Activated CD4-positive, alpha-beta memory T cell treated with anti-CD3 and anti-CD28 coated beads for 36 hours (primary cell): ENCODE results near the gene ZNF639. TPM values are rescaled to one million over a fixed set of nuclear protein-coding genes. Genes with fewer than 3 reads are reported as not detected.
A peak's percentile ranks its signal among the peaks of the same experiment; 100 is the strongest.

Source experiments
- CTCF ChIA-PET: fragments of 350-600 bp; sonication (Branson Sonifier 250); formaldehyde crosslinking; loops from one replicate; lab custom pipeline; 2021; ENCODE audit warnings: antibody characterized with exemption, inconsistent platforms; lab: Charles Lee
- POLR2A ChIA-PET: fragments of 350-600 bp; sonication (Branson Sonifier 250); formaldehyde crosslinking; loops from one replicate; lab custom pipeline; 2021; ENCODE audit warnings: antibody characterized with exemption; lab: Charles Lee
- DNase-seq: peaks from one replicate; pipeline ENCODE4 v3.0.0-alpha.2; 2020
- H3K27ac Mint-ChIP-seq: one replicate; pipeline ENCODE4 v1.8.0; 2021; ENCODE audit warnings: mixed read lengths
- H3K27me3 Mint-ChIP-seq: one replicate; pipeline ENCODE4 v1.8.0; 2021; ENCODE audit warnings: mixed read lengths
- H3K36me3 Mint-ChIP-seq: one replicate; pipeline ENCODE4 v1.8.0; 2021; ENCODE audit warnings: mixed read lengths
- H3K4me1 Mint-ChIP-seq: one replicate; pipeline ENCODE4 v1.8.0; 2021; ENCODE audit warnings: low read depth, mixed read lengths
- H3K4me3 Mint-ChIP-seq: one replicate; pipeline ENCODE4 v1.8.0; 2021; ENCODE audit warnings: mild to moderate bottlenecking, mixed read lengths
- H3K9me3 Mint-ChIP-seq: one replicate; pipeline ENCODE4 v1.8.0; 2021; ENCODE audit warnings: mixed read lengths
- intact Hi-C: fragments of 100-400 bp; cut with micrococcal nuclease; formaldehyde crosslinking; loops from one replicate; pipeline ENCODE4 v1.15.1; 2023
- total RNA-seq, 2 experiments: library from RNA; stranded (reverse); gene quantifications; one replicate each; pipeline ENCODE4 v1.2.3, GENCODE V29; 2021

The ZNF639 gene
- total RNA-seq, 2 experiments from 2014 or later: 23.5 to 25.0 TPM

- H3K4me3 Mint-ChIP-seq: peak overlapping the region; percentile 77
- H3K27me3 Mint-ChIP-seq: no peaks in the 10 kb centered on the region
- peaks cover 28% of the 10 kb centered on the region for H3K4me1 Mint-ChIP-seq
These were observed 1.1 kb upstream of the ZNF639 start for GRCh38 chr3:179321668-179322285.

GRCh38 chr3:179323197-179324110 is 623 bp downstream of the ZNF639 start:
- Mint-ChIP-seq H3K27ac (peak overlapping the region; percentile 93), H3K4me1 (peaks cover 32% of the 10 kb centered on the region), H3K4me3 (peak overlapping the region; percentile 90), H3K27me3 (no peaks in the 10 kb centered on the region), H3K9me3 (no peaks in the 10 kb centered on the region), H3K36me3 (peaks cover 16% of the 10 kb centered on the region)
- ChIA-PET CTCF (interaction anchor here (0.8 to 1.4 kb wide), 4 partner anchors 28 to 308 kb away, joined by 3 to 5 read pairs (median 4); partner anchors contain the start of gene PIK3CA), POLR2A (interaction anchor here (0.6 to 2.4 kb wide), 7 partner anchors 13 to 252 kb away, joined by 3 to 11 read pairs (median 4); partner anchors contain the start of genes ACTL6A, MFN1, PIK3CA and ZMAT3)
- DNase-seq: peak; percentile 71
- intact Hi-C loops: loop anchor here (1.0 to 5.0 kb wide), 7 partner anchors 24 to 308 kb away; partner anchors contain the start of genes ACTL6A, MFN1, MRPL47 and NDUFB5

More at GRCh38 chr3:179321668-179322285, 1.1 kb upstream of the ZNF639 start:
- Mint-ChIP-seq H3K36me3 (peaks cover 11% of the 10 kb centered on the region), H3K27ac (peak overlapping the region; percentile 65), H3K9me3 (no peaks in the 10 kb centered on the region)
- CTCF ChIA-PET: interaction anchor here (0.8 to 2.3 kb wide), 13 partner anchors 9 to 306 kb away, joined by 3 to 24 read pairs (median 4); partner anchors contain the start of genes PIK3CA and ZMAT3
- intact Hi-C loops: loop anchor here (1.0 to 5.0 kb wide), 4 partner anchors 59 to 251 kb away; partner anchors contain the start of gene ZMAT3
- DNase-seq: peak; percentile 47
- POLR2A ChIA-PET: interaction anchor here (1.0 kb wide), 1 partner anchor 155 kb away, joined by 3 read pairs; no protein-coding TSS in a partner anchor

GRCh38 chr3:179324270-179324754 is 1.5 kb downstream of the ZNF639 start:
- ChIA-PET POLR2A (interaction anchor here (0.7 to 2.4 kb wide), 9 partner anchors 9 to 324 kb away, joined by 3 to 11 read pairs (median 3); partner anchors contain the start of genes ACTL6A, MFN1 and ZMAT3), CTCF (interaction anchor here (1.0 to 1.4 kb wide), 3 partner anchors 27 to 309 kb away, joined by 4 to 5 read pairs (median 4); no protein-coding TSS in a partner anchor)
- Mint-ChIP-seq H3K36me3 (peaks cover 19% of the 10 kb centered on the region), H3K4me1 (peaks cover 32% of the 10 kb centered on the region), H3K4me3 (peak overlapping the region; percentile 90), H3K27ac (peak overlapping the region; percentile 93), H3K9me3 (no peaks in the 10 kb centered on the region), H3K27me3 (no peaks in the 10 kb centered on the region)
- intact Hi-C loops: loop anchor here (1.0 to 5.0 kb wide), 5 partner anchors 23 to 309 kb away; partner anchors contain the start of genes ACTL6A and MFN1
- no peak for DNase-seq

GRCh38 chr3:179330438-179330837 is 7.6 kb downstream of the ZNF639 start:
- intact Hi-C loops: no loop called here
- Mint-ChIP-seq H3K36me3 (peaks cover 48% of the 10 kb centered on the region), H3K4me3 (no peak overlapping the region), H3K27ac (no peak overlapping the region), H3K4me1 (peaks cover 12% of the 10 kb centered on the region), H3K9me3 (no peaks in the 10 kb centered on the region), H3K27me3 (no peaks in the 10 kb centered on the region)
- CTCF ChIA-PET: interaction anchor here (1.1 to 1.3 kb wide), 2 partner anchors 9 to 23 kb away, joined by 4 to 5 read pairs; no protein-coding TSS in a partner anchor
- POLR2A ChIA-PET: no interaction called here
- no peak for DNase-seq

- H3K27me3 Mint-ChIP-seq: no peaks in the 10 kb centered on the region
- no peak for DNase-seq
- no peak overlapping the region for H3K27ac Mint-ChIP-seq
- no peaks in the 10 kb centered on the region for H3K9me3 Mint-ChIP-seq
- no peak overlapping the region for H3K4me3 Mint-ChIP-seq
- peaks cover 58% of the 10 kb centered on the region for H3K36me3 Mint-ChIP-seq
- POLR2A ChIA-PET: no interaction called here
- intact Hi-C loops: no loop called here
- CTCF ChIA-PET: no interaction called here
- peaks cover 9% of the 10 kb centered on the region for H3K4me1 Mint-ChIP-seq
These were observed 9.4 kb downstream of the ZNF639 start for GRCh38 chr3:179332240-179332639.

- ChIA-PET CTCF (interaction anchor here (0.6 kb wide), 1 partner anchor 248 kb away, joined by 5 read pairs; no protein-coding TSS in a partner anchor), POLR2A (no interaction called here)
- DNase-seq: no peak
- H3K4me3 Mint-ChIP-seq: no peak overlapping the region
- peaks cover 57% of the 10 kb centered on the region for H3K36me3 Mint-ChIP-seq
- peaks cover 5% of the 10 kb centered on the region for H3K4me1 Mint-ChIP-seq
- no peaks in the 10 kb centered on the region for H3K27me3 Mint-ChIP-seq
- no peak overlapping the region for H3K27ac Mint-ChIP-seq
- no peaks in the 10 kb centered on the region for H3K9me3 Mint-ChIP-seq
- intact Hi-C loops: no loop called here
These were observed 10.3 kb downstream of the ZNF639 start for GRCh38 chr3:179333084-179333483.

- Mint-ChIP-seq H3K4me3 (no peak overlapping the region), H3K36me3 (peaks cover 39% of the 10 kb centered on the region), H3K27me3 (no peaks in the 10 kb centered on the region), H3K9me3 (no peaks in the 10 kb centered on the region), H3K27ac (no peak overlapping the region), H3K4me1 (peaks cover 5% of the 10 kb centered on the region)
- intact Hi-C loops: no loop called here
- POLR2A ChIA-PET: no interaction called here
- CTCF ChIA-PET: no interaction called here
- DNase-seq: no peak
These were observed 13.6 kb downstream of the ZNF639 start for GRCh38 chr3:179336345-179336929.

- Mint-ChIP-seq H3K9me3 (no peaks in the 10 kb centered on the region), H3K4me3 (peak within 1 kb of the TSS; percentile 98), H3K27ac (peak within 1 kb of the TSS; percentile 94), H3K27me3 (no peaks in the 10 kb centered on the region), H3K4me1 (peaks cover 23% of the 10 kb centered on the region), H3K36me3 (peaks cover 16% of the 10 kb centered on the region)
- peak; percentile 94 for DNase-seq
- intact Hi-C loops: loop anchor here (1.0 kb wide), 7 partner anchors 23 to 1255 kb away; partner anchors contain the start of genes GNB4, MRPL47, NDUFB5 and TTC14
- ChIA-PET CTCF (interaction anchor here (0.6 to 0.8 kb wide), 2 partner anchors 21 to 32 kb away, joined by 3 read pairs; no protein-coding TSS in a partner anchor), POLR2A (interaction anchor here (0.6 to 1.0 kb wide), 2 partner anchors 24 to 1294 kb away, joined by 3 to 11 read pairs; partner anchors contain the start of gene ZNF639)
These were observed 24.7 kb downstream of the ZNF639 start, which contains the start of gene MFN1 for GRCh38 chr3:179347345-179348194. TSS of gene MFN1 (plus strand) at chr3:179347709. CDS start at chr3:179348852, 1,143 bp downstream.

- DNase-seq: no peak
- H3K4me1 Mint-ChIP-seq: peaks cover 23% of the 10 kb centered on the region
- H3K4me3 Mint-ChIP-seq: peak overlapping the region; percentile 98
- intact Hi-C loops: no loop called here
- ChIA-PET CTCF (no interaction called here), POLR2A (interaction anchor here (1.0 kb wide), 1 partner anchor 25 kb away, joined by 11 read pairs; the partner anchor contains the start of gene ZNF639)
- peak overlapping the region; percentile 69 for H3K27ac Mint-ChIP-seq
- no peaks in the 10 kb centered on the region for H3K9me3 Mint-ChIP-seq
- H3K36me3 Mint-ChIP-seq: peaks cover 19% of the 10 kb centered on the region
- no peaks in the 10 kb centered on the region for H3K27me3 Mint-ChIP-seq
These were observed 25.6 kb downstream of the ZNF639 start for GRCh38 chr3:179348325-179349013.

GRCh38 chr3:179355996-179356395 is 33.2 kb downstream of the ZNF639 start:
- intact Hi-C loops: no loop called here
- Mint-ChIP-seq H3K4me3 (no peak overlapping the region), H3K36me3 (peaks cover 51% of the 10 kb centered on the region), H3K27me3 (no peaks in the 10 kb centered on the region), H3K4me1 (peaks cover 19% of the 10 kb centered on the region), H3K9me3 (no peaks in the 10 kb centered on the region), H3K27ac (peak overlapping the region; percentile 33)
- ChIA-PET POLR2A (no interaction called here), CTCF (no interaction called here)
- no peak for DNase-seq
